GM23338 (cell line): ENCODE measurements around the gene MARCHF3. TPM values are rescaled to one million over a fixed set of nuclear protein-coding genes. Genes with fewer than 3 reads are reported as not detected.

Experiments used
- ATAC-seq: fragments of 200-7000 bp; cut with Tn5 transposase; 3 replicates; pipeline ENCODE4 v1.9.1; 2020
- DNase-seq: peaks from one replicate; pipeline ENCODE4 v3.0.0-alpha.2; 2015; ENCODE audit warnings: low spot score
- H2AFZ ChIP-seq: fragments of 200-600 bp; sonication (generic); 2 replicates; pipeline ENCODE4 v1.8.0; 2016; ENCODE audit warnings: antibody characterized with exemption, mild to moderate bottlenecking, moderate library complexity
- H3F3A ChIP-seq: fragments of 200-600 bp; sonication (generic); replicated peaks from 2 replicates; pipeline ENCODE4 v1.8.0; 2017; ENCODE audit warnings: antibody characterized with exemption, mixed run types, low read depth
- H3K27ac ChIP-seq: fragments of 200-600 bp; sonication (generic); 2 replicates; pipeline ENCODE4 v1.6.1; 2016; ENCODE audit warnings: low read depth
- H3K27me3 ChIP-seq: fragments of 200-600 bp; sonication (generic); 2 replicates; pipeline ENCODE4 v1.8.0; 2016; ENCODE audit warnings: mild to moderate bottlenecking, mixed run types, moderate library complexity; ENCODE audit not compliant: insufficient read depth
- H3K36me3 ChIP-seq: fragments of 200-600 bp; sonication (generic); 2 replicates; pipeline ENCODE4 v1.8.0; 2016; ENCODE audit warnings: mild to moderate bottlenecking; ENCODE audit not compliant: insufficient read depth
- H3K4me1 ChIP-seq: fragments of 200-600 bp; sonication (generic); 2 replicates; pipeline ENCODE4 v1.8.0; 2016; ENCODE audit warnings: mild to moderate bottlenecking, moderate library complexity; ENCODE audit not compliant: insufficient read depth
- H3K4me2 ChIP-seq: fragments of 200-600 bp; sonication (generic); 2 replicates; pipeline ENCODE4 v1.7.1; 2017; ENCODE audit warnings: mixed run types
- H3K4me3 ChIP-seq: fragments of 200-600 bp; sonication (generic); 2 replicates; pipeline ENCODE4 v1.6.1; 2016; ENCODE audit warnings: mixed run types
- H3K79me2 ChIP-seq: fragments of 200-600 bp; sonication (generic); replicated peaks from 2 replicates; pipeline ENCODE4 v1.8.0; 2017; ENCODE audit warnings: mild to moderate bottlenecking; ENCODE audit not compliant: insufficient read depth
- H3K9me2 ChIP-seq: fragments of 200-600 bp; sonication (generic); 2 replicates; pipeline ENCODE4 v1.8.0; 2017; ENCODE audit not compliant: insufficient read depth
- H4K20me1 ChIP-seq: fragments of 200-600 bp; sonication (generic); replicated peaks from 2 replicates; pipeline ENCODE4 v1.8.0; 2017; ENCODE audit warnings: mild to moderate bottlenecking; ENCODE audit not compliant: insufficient read depth
- H3K27ac Mint-ChIP-seq: 2 replicates; pipeline ENCODE4 v1.8.0; 2020; ENCODE audit warnings: inconsistent platforms, mild to moderate bottlenecking, moderate library complexity, mixed read lengths
- H3K27me3 Mint-ChIP-seq: 3 replicates; pipeline ENCODE4 v1.8.0; 2022; ENCODE audit warnings: low read depth, mild to moderate bottlenecking, moderate library complexity, mixed read lengths, inconsistent platforms; ENCODE audit not compliant: insufficient read depth, poor library complexity
- H3K36me3 Mint-ChIP-seq: 3 replicates; pipeline ENCODE4 v1.8.0; 2021; ENCODE audit warnings: low read depth, mild to moderate bottlenecking, inconsistent platforms, moderate library complexity, mixed read lengths
- H3K4me1 Mint-ChIP-seq: 3 replicates; pipeline ENCODE4 v1.8.0; 2020; ENCODE audit warnings: mild to moderate bottlenecking, inconsistent platforms, mixed read lengths
- H3K4me3 Mint-ChIP-seq: 3 replicates; pipeline ENCODE4 v1.8.0; 2021; ENCODE audit warnings: moderate library complexity, mild to moderate bottlenecking, inconsistent platforms, mixed read lengths
- H3K9me3 Mint-ChIP-seq: 3 replicates; pipeline ENCODE4 v1.8.0; 2020; ENCODE audit warnings: moderate library complexity, mild to moderate bottlenecking, inconsistent platforms, mixed read lengths
- CREB1 ChIP-seq: fragments of 250-450 bp; sonication (Bioruptor Pico); IDR thresholded peaks from 2 replicates; pipeline ENCODE4 v1.5.0; 2020; ENCODE audit warnings: low read depth, mild to moderate bottlenecking, moderate library complexity
- EZH2 ChIP-seq: fragments of 200-600 bp; sonication (generic); IDR thresholded peaks from one replicate; pipeline ENCODE4 v1.8.0; 2017; ENCODE audit warnings: antibody characterized with exemption, mild to moderate bottlenecking, low read depth; ENCODE audit not compliant: unreplicated experiment
- EZH2phosphoT487 ChIP-seq: fragments of 200-600 bp; sonication (generic); IDR thresholded peaks from one replicate; pipeline ENCODE4 v1.8.1; 2018; ENCODE audit warnings: antibody characterized with exemption; ENCODE audit not compliant: unreplicated experiment
- JUNB ChIP-seq: IDR thresholded peaks from one replicate; pipeline ENCODE4 v1.6.1; 2016; ENCODE audit warnings: antibody characterized with exemption; ENCODE audit not compliant: unreplicated experiment
- NANOG ChIP-seq: IDR thresholded peaks from 2 replicates; pipeline ENCODE4 v1.6.1; 2016; ENCODE audit warnings: antibody characterized with exemption, borderline replicate concordance
- REST ChIP-seq: IDR thresholded peaks from one replicate; pipeline ENCODE4 v1.6.1; 2018; ENCODE audit warnings: antibody characterized with exemption; ENCODE audit not compliant: unreplicated experiment
- STAT1 ChIP-seq: IDR thresholded peaks from one replicate; pipeline ENCODE4 v1.6.1; 2016; ENCODE audit warnings: antibody characterized with exemption; ENCODE audit not compliant: unreplicated experiment
- ZNF114 ChIP-seq: fragments of 250-450 bp; sonication (Bioruptor Pico); IDR thresholded peaks from 2 replicates; pipeline ENCODE4 v1.5.0; 2020; ENCODE audit warnings: mild to moderate bottlenecking, moderate library complexity
- ZNF331 ChIP-seq: fragments of 250-450 bp; sonication (Bioruptor Pico); IDR thresholded peaks from 2 replicates; pipeline ENCODE4 v1.5.0; 2020; ENCODE audit warnings: low read depth, mild to moderate bottlenecking, moderate library complexity
- polyA plus RNA-seq: library from polyadenylated mRNA; unstranded; fragments of >200 nt; fragmentation: Nextera tagmentation; extraction: Ambion mirVana; gene quantifications from 2 replicates; pipeline ENCODE4 v1.2.1, GENCODE V29; 2016
- total RNA-seq: library from RNA; depleted of rRNA; stranded (reverse); fragments of >200 nt; shearing (Covaris generic); gene quantifications from 2 replicates; pipeline ENCODE4 v1.2.3, GENCODE V29; 2014
- TF ChIP-seq, protein P1 (sequence below): IDR thresholded peaks from 2 replicates; pipeline ENCODE4 v1.6.1; 2016; ENCODE audit warnings: antibody characterized with exemption
- TF ChIP-seq, protein P2 (sequence below): fragments of 250-450 bp; sonication (Bioruptor Pico); IDR thresholded peaks from 2 replicates; pipeline ENCODE4 v1.5.0; 2020; ENCODE audit warnings: mild to moderate bottlenecking, moderate library complexity
- TF ChIP-seq, protein P3 (sequence below), 2 experiments: fragments of 200-600 bp in 1 of 2; sonication (generic) in 1 of 2; conservative IDR thresholded peaks; 2 replicates each; pipeline versions ENCODE4 v1.5.1 to v1.6.1; 2016 to 2017; ENCODE audit warnings: antibody characterized with exemption in 2 of 2, low read depth in 2 of 2, mild to moderate bottlenecking in 2 of 2, moderate library complexity in 1 of 2

Gene MARCHF3
- total and polyA plus RNA-seq, 2 experiments from 2014 or later, result 7.0 to 12.7 TPM

GRCh38 chr5:127053049-127053448 lies 22.7 kb upstream of the MARCHF3 start:
- H3K9me3 Mint-ChIP-seq, result peaks cover 8% of the 10 kb centered on the region
- no peak for DNase-seq
- H2AFZ ChIP-seq, result no peak overlapping the region
- ATAC-seq, result no peak
- no peaks in the 10 kb centered on the region for H3K4me1 Mint-ChIP-seq
- H3K27ac Mint-ChIP-seq, result no peak overlapping the region
- H3K27me3 ChIP-seq, result no peaks in the 10 kb centered on the region
- peaks cover 3% of the 10 kb centered on the region for H3K27me3 Mint-ChIP-seq
- TF ChIP-seq ZNF331 (no peak), ZNF114 (CRISPR knock-in tag) (no peak), JUNB (no peak), EZH2phosphoT487 (no peak), CREB1 (CRISPR knock-in tag) (no peak), NANOG (no peak), EZH2 (no peak), STAT1 (no peak), REST (no peak)
- TF ChIP-seq, protein P1, sequence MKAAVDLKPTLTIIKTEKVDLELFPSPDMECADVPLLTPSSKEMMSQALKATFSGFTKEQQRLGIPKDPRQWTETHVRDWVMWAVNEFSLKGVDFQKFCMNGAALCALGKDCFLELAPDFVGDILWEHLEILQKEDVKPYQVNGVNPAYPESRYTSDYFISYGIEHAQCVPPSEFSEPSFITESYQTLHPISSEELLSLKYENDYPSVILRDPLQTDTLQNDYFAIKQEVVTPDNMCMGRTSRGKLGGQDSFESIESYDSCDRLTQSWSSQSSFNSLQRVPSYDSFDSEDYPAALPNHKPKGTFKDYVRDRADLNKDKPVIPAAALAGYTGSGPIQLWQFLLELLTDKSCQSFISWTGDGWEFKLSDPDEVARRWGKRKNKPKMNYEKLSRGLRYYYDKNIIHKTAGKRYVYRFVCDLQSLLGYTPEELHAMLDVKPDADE, result no peak
- TF ChIP-seq, protein P2, sequence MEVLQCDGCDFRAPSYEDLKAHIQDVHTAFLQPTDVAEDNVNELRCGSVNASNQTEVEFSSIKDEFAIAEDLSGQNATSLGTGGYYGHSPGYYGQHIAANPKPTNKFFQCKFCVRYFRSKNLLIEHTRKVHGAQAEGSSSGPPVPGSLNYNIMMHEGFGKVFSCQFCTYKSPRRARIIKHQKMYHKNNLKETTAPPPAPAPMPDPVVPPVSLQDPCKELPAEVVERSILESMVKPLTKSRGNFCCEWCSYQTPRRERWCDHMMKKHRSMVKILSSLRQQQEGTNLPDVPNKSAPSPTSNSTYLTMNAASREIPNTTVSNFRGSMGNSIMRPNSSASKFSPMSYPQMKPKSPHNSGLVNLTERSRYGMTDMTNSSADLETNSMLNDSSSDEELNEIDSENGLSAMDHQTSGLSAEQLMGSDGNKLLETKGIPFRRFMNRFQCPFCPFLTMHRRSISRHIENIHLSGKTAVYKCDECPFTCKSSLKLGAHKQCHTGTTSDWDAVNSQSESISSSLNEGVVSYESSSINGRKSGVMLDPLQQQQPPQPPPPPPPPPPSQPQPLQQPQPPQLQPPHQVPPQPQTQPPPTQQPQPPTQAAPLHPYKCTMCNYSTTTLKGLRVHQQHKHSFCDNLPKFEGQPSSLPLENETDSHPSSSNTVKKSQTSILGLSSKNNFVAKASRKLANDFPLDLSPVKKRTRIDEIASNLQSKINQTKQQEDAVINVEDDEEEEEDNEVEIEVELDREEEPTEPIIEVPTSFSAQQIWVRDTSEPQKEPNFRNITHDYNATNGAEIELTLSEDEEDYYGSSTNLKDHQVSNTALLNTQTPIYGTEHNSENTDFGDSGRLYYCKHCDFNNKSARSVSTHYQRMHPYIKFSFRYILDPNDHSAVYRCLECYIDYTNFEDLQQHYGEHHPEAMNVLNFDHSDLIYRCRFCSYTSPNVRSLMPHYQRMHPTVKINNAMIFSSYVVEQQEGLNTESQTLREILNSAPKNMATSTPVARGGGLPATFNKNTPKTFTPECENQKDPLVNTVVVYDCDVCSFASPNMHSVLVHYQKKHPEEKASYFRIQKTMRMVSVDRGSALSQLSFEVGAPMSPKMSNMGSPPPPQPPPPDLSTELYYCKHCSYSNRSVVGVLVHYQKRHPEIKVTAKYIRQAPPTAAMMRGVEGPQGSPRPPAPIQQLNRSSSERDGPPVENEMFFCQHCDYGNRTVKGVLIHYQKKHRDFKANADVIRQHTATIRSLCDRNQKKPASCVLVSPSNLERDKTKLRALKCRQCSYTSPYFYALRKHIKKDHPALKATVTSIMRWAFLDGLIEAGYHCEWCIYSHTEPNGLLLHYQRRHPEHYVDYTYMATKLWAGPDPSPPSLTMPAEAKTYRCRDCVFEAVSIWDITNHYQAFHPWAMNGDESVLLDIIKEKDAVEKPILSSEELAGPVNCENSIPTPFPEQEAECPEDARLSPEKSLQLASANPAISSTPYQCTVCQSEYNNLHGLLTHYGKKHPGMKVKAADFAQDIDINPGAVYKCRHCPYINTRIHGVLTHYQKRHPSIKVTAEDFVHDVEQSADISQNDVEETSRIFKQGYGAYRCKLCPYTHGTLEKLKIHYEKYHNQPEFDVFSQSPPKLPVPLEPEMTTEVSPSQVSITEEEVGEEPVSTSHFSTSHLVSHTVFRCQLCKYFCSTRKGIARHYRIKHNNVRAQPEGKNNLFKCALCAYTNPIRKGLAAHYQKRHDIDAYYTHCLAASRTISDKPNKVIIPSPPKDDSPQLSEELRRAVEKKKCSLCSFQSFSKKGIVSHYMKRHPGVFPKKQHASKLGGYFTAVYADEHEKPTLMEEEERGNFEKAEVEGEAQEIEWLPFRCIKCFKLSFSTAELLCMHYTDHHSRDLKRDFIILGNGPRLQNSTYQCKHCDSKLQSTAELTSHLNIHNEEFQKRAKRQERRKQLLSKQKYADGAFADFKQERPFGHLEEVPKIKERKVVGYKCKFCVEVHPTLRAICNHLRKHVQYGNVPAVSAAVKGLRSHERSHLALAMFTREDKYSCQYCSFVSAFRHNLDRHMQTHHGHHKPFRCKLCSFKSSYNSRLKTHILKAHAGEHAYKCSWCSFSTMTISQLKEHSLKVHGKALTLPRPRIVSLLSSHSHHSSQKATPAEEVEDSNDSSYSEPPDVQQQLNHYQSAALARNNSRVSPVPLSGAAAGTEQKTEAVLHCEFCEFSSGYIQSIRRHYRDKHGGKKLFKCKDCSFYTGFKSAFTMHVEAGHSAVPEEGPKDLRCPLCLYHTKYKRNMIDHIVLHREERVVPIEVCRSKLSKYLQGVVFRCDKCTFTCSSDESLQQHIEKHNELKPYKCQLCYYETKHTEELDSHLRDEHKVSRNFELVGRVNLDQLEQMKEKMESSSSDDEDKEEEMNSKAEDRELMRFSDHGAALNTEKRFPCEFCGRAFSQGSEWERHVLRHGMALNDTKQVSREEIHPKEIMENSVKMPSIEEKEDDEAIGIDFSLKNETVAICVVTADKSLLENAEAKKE (CRISPR knock-in tag), result no peak
- TF ChIP-seq, protein P3, sequence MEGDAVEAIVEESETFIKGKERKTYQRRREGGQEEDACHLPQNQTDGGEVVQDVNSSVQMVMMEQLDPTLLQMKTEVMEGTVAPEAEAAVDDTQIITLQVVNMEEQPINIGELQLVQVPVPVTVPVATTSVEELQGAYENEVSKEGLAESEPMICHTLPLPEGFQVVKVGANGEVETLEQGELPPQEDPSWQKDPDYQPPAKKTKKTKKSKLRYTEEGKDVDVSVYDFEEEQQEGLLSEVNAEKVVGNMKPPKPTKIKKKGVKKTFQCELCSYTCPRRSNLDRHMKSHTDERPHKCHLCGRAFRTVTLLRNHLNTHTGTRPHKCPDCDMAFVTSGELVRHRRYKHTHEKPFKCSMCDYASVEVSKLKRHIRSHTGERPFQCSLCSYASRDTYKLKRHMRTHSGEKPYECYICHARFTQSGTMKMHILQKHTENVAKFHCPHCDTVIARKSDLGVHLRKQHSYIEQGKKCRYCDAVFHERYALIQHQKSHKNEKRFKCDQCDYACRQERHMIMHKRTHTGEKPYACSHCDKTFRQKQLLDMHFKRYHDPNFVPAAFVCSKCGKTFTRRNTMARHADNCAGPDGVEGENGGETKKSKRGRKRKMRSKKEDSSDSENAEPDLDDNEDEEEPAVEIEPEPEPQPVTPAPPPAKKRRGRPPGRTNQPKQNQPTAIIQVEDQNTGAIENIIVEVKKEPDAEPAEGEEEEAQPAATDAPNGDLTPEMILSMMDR (conservative IDR thresholded peaks at IDR 0.05; ENCODE audit: low read depth in 2 of 2), result no peak
- H3K79me2 ChIP-seq, result no peaks in the 10 kb centered on the region
- no peaks in the 10 kb centered on the region for H3K4me1 ChIP-seq
- no peak overlapping the region for H3K27ac ChIP-seq
- no peaks in the 10 kb centered on the region for H3K36me3 ChIP-seq
- H3K9me2 ChIP-seq, result peaks cover 2% of the 10 kb centered on the region; the same call in 1 of the 2 replicates
- no peaks in the 10 kb centered on the region for H3F3A ChIP-seq
- no peak overlapping the region for H3K4me3 ChIP-seq
- H4K20me1 ChIP-seq, result no peaks in the 10 kb centered on the region
- H3K36me3 Mint-ChIP-seq, result peaks cover 12% of the 10 kb centered on the region
- no peak overlapping the region for H3K4me3 Mint-ChIP-seq
- H3K4me2 ChIP-seq, result no peak overlapping the region
